Activated T-helper 1 cell treated with anti-CD3 and anti-CD28 coated beads, Interleukin-12 subunit alpha, Interleukin-12 subunit beta, Interleukin-2, Interleukin-4 antibody, amounts not matched to agents 30 ng/mL and 10 ng/mL and 1 ng/mL, durations not matched to agents 14 hours and 24 hours and 36 hours (primary cell): ENCODE data around the gene USH1C. TPM values are rescaled to one million over a fixed set of nuclear protein-coding genes. Genes with fewer than 3 reads are reported as not detected.

Experiments
- DNase-seq: peaks from one replicate; pipeline ENCODE4 v3.0.0; 2021; ENCODE audit warnings: low spot score
- H3K27ac Mint-ChIP-seq: one replicate; pipeline ENCODE4 v1.8.0; 2021; ENCODE audit warnings: mild to moderate bottlenecking, mixed read lengths
- H3K27me3 Mint-ChIP-seq: one replicate; pipeline ENCODE4 v1.8.0; 2022; ENCODE audit warnings: mild to moderate bottlenecking, moderate library complexity, mixed read lengths; ENCODE audit not compliant: insufficient read depth
- H3K36me3 Mint-ChIP-seq: one replicate; pipeline ENCODE4 v1.8.0; 2021; ENCODE audit warnings: low read depth, mixed read lengths
- H3K4me1 Mint-ChIP-seq: one replicate; pipeline ENCODE4 v1.8.0; 2021; ENCODE audit warnings: low read depth, mixed read lengths
- H3K4me3 Mint-ChIP-seq: one replicate; pipeline ENCODE4 v1.8.0; 2021; ENCODE audit warnings: mild to moderate bottlenecking, moderate library complexity, mixed read lengths
- H3K9me3 Mint-ChIP-seq: one replicate; pipeline ENCODE4 v1.8.0; 2021; ENCODE audit warnings: mixed read lengths
- intact Hi-C: fragments of 100-400 bp; cut with micrococcal nuclease; formaldehyde crosslinking; loops from one replicate; pipeline ENCODE4 v1.15.1; 2024
- total RNA-seq: library from RNA; stranded (reverse); gene quantifications from 2 replicates; pipeline ENCODE4 v1.2.3, GENCODE V29; 2022

Gene USH1C
- total RNA-seq, 1 donor from 2014 or later, result not detected

GRCh38 chr11:17525570-17525969, 18.6 kb downstream of the USH1C start:
- no peak for DNase-seq
- Mint-ChIP-seq H3K27me3 (no peaks in the 10 kb centered on the region), H3K4me1 (no peaks in the 10 kb centered on the region), H3K9me3 (no peaks in the 10 kb centered on the region), H3K4me3 (no peak overlapping the region), H3K27ac (no peak overlapping the region), H3K36me3 (no peaks in the 10 kb centered on the region)
- intact Hi-C loops, result no loop called here

- Mint-ChIP-seq H3K27me3 (no peaks in the 10 kb centered on the region), H3K36me3 (no peaks in the 10 kb centered on the region), H3K27ac (no peak overlapping the region), H3K4me1 (no peaks in the 10 kb centered on the region), H3K9me3 (no peaks in the 10 kb centered on the region), H3K4me3 (no peak overlapping the region)
- intact Hi-C loops, result no loop called here
- DNase-seq, result no peak
Measured at GRCh38 chr11:17524221-17524620, 20.0 kb downstream of the USH1C start.

GRCh38 chr11:17522655-17523054, 21.6 kb downstream of the USH1C start:
- Mint-ChIP-seq H3K4me3 (no peak overlapping the region), H3K27ac (no peak overlapping the region), H3K27me3 (peaks cover 1% of the 10 kb centered on the region), H3K4me1 (no peaks in the 10 kb centered on the region), H3K36me3 (no peaks in the 10 kb centered on the region), H3K9me3 (no peaks in the 10 kb centered on the region)
- intact Hi-C loops, result no loop called here
- no peak for DNase-seq

GRCh38 chr11:17521106-17521900, 22.9 kb downstream of the USH1C start:
- H3K36me3 Mint-ChIP-seq, result no peaks in the 10 kb centered on the region
- H3K4me3 Mint-ChIP-seq, result no peak overlapping the region
- DNase-seq, result no peak
- intact Hi-C loops, result no loop called here
- H3K27ac Mint-ChIP-seq, result no peak overlapping the region
- no peaks in the 10 kb centered on the region for H3K9me3 Mint-ChIP-seq
- no peaks in the 10 kb centered on the region for H3K4me1 Mint-ChIP-seq
- peaks cover 5% of the 10 kb centered on the region for H3K27me3 Mint-ChIP-seq

GRCh38 chr11:17519061-17519885, 24.9 kb downstream of the USH1C start:
- peaks cover 8% of the 10 kb centered on the region for H3K27me3 Mint-ChIP-seq
- H3K4me1 Mint-ChIP-seq, result no peaks in the 10 kb centered on the region
- no peak overlapping the region for H3K4me3 Mint-ChIP-seq
- no peak for DNase-seq
- H3K27ac Mint-ChIP-seq, result no peak overlapping the region
- intact Hi-C loops, result no loop called here
- H3K9me3 Mint-ChIP-seq, result no peaks in the 10 kb centered on the region
- no peaks in the 10 kb centered on the region for H3K36me3 Mint-ChIP-seq

- no peaks in the 10 kb centered on the region for H3K4me1 Mint-ChIP-seq
- intact Hi-C loops, result no loop called here
- H3K9me3 Mint-ChIP-seq, result no peaks in the 10 kb centered on the region
- H3K27me3 Mint-ChIP-seq, result peaks cover 11% of the 10 kb centered on the region
- no peaks in the 10 kb centered on the region for H3K36me3 Mint-ChIP-seq
- DNase-seq, result no peak
- H3K4me3 Mint-ChIP-seq, result no peak overlapping the region
- H3K27ac Mint-ChIP-seq, result no peak overlapping the region
Measured at GRCh38 chr11:17518366-17518765, 25.9 kb downstream of the USH1C start.

GRCh38 chr11:17517186-17517585, 27.0 kb downstream of the USH1C start:
- intact Hi-C loops, result no loop called here
- DNase-seq, result no peak
- no peaks in the 10 kb centered on the region for H3K36me3 Mint-ChIP-seq
- no peaks in the 10 kb centered on the region for H3K9me3 Mint-ChIP-seq
- H3K27ac Mint-ChIP-seq, result no peak overlapping the region
- H3K27me3 Mint-ChIP-seq, result peaks cover 15% of the 10 kb centered on the region
- H3K4me1 Mint-ChIP-seq, result no peaks in the 10 kb centered on the region
- H3K4me3 Mint-ChIP-seq, result no peak overlapping the region

- no peak for DNase-seq
- Mint-ChIP-seq H3K27me3 (peaks cover 15% of the 10 kb centered on the region), H3K4me3 (no peak overlapping the region), H3K27ac (no peak overlapping the region), H3K4me1 (no peaks in the 10 kb centered on the region), H3K36me3 (no peaks in the 10 kb centered on the region), H3K9me3 (no peaks in the 10 kb centered on the region)
- intact Hi-C loops, result no loop called here
Measured at GRCh38 chr11:17516551-17517150, 27.6 kb downstream of the USH1C start.

GRCh38 chr11:17515443-17516176, 28.6 kb downstream of the USH1C start:
- no peaks in the 10 kb centered on the region for H3K36me3 Mint-ChIP-seq
- H3K4me1 Mint-ChIP-seq, result no peaks in the 10 kb centered on the region
- H3K27me3 Mint-ChIP-seq, result peaks cover 18% of the 10 kb centered on the region
- no peaks in the 10 kb centered on the region for H3K9me3 Mint-ChIP-seq
- DNase-seq, result no peak
- intact Hi-C loops, result no loop called here
- no peak overlapping the region for H3K4me3 Mint-ChIP-seq
- H3K27ac Mint-ChIP-seq, result no peak overlapping the region

GRCh38 chr11:17514476-17514875, 29.7 kb downstream of the USH1C start:
- Mint-ChIP-seq H3K4me1 (no peaks in the 10 kb centered on the region), H3K4me3 (no peak overlapping the region), H3K27me3 (peaks cover 20% of the 10 kb centered on the region), H3K9me3 (no peaks in the 10 kb centered on the region), H3K27ac (no peak overlapping the region), H3K36me3 (no peaks in the 10 kb centered on the region)
- intact Hi-C loops, result no loop called here
- DNase-seq, result no peak

- intact Hi-C loops, result no loop called here
- Mint-ChIP-seq H3K27ac (no peak overlapping the region), H3K4me3 (no peak overlapping the region), H3K4me1 (no peaks in the 10 kb centered on the region), H3K36me3 (no peaks in the 10 kb centered on the region), H3K9me3 (no peaks in the 10 kb centered on the region), H3K27me3 (peaks cover 20% of the 10 kb centered on the region)
- no peak for DNase-seq
Measured at GRCh38 chr11:17513853-17514252, 30.4 kb downstream of the USH1C start.

- Mint-ChIP-seq H3K9me3 (no peaks in the 10 kb centered on the region), H3K27me3 (peaks cover 18% of the 10 kb centered on the region), H3K4me1 (no peaks in the 10 kb centered on the region), H3K27ac (no peak overlapping the region), H3K36me3 (no peaks in the 10 kb centered on the region), H3K4me3 (no peak overlapping the region)
- DNase-seq, result no peak
- intact Hi-C loops, result no loop called here
Measured at GRCh38 chr11:17512101-17512500, 32.1 kb downstream of the USH1C start.
